KMS-11 (cell line): ENCODE measurements around the gene R3HDM2.
A peak's percentile ranks its signal among the peaks of the same experiment; 100 is the strongest.

Source experiments
- H2AFZ ChIP-seq: fragments of 200-600 bp; sonication (generic); 2 replicates; pipeline ENCODE4 v1.6.1; 2016; ENCODE audit warnings: antibody characterized with exemption, mixed run types, low read depth
- H3K27ac ChIP-seq: fragments of 200-600 bp; sonication (generic); 2 replicates; pipeline ENCODE4 v1.6.1; 2016; ENCODE audit warnings: mild to moderate bottlenecking, mixed run types
- H3K27me3 ChIP-seq: fragments of 200-600 bp; sonication (generic); 2 replicates; pipeline ENCODE4 v1.6.1; 2017; ENCODE audit warnings: mild to moderate bottlenecking, low read depth, mixed run types, moderate library complexity; ENCODE audit not compliant: insufficient read depth
- H3K36me3 ChIP-seq: fragments of 200-600 bp; sonication (generic); 2 replicates; pipeline ENCODE4 v1.6.1; 2017; ENCODE audit warnings: mild to moderate bottlenecking, mixed run types; ENCODE audit not compliant: insufficient read depth
- H3K4me1 ChIP-seq: fragments of 200-600 bp; sonication (generic); 2 replicates; pipeline ENCODE4 v1.6.1; 2016; ENCODE audit warnings: mild to moderate bottlenecking, low read depth, mixed run types; ENCODE audit not compliant: poor library complexity, severe bottlenecking
- H3K4me2 ChIP-seq: fragments of 200-600 bp; sonication (generic); 2 replicates; pipeline ENCODE4 v1.7.0; 2016; ENCODE audit warnings: mild to moderate bottlenecking, mixed run types
- H3K4me3 ChIP-seq: fragments of 200-600 bp; sonication (generic); IDR thresholded peaks from 2 replicates; pipeline ENCODE4 v1.6.1; 2017; ENCODE audit warnings: low read depth, low read length, mixed read lengths; ENCODE audit not compliant: insufficient read depth
- H3K79me2 ChIP-seq: fragments of 200-600 bp; sonication (generic); 2 replicates; pipeline ENCODE4 v1.6.1; 2016; ENCODE audit warnings: low read depth, mixed run types; ENCODE audit not compliant: insufficient read depth
- H3K9ac ChIP-seq: fragments of 200-600 bp; sonication (generic); 2 replicates; pipeline ENCODE4 v1.6.1; 2016; ENCODE audit warnings: mild to moderate bottlenecking, mixed run types
- H4K20me1 ChIP-seq: fragments of 200-600 bp; sonication (generic); 2 replicates; pipeline ENCODE4 v1.6.1; 2016; ENCODE audit warnings: mild to moderate bottlenecking, mixed run types; ENCODE audit not compliant: insufficient read depth
- TF ChIP-seq, protein P1 (sequence below): fragments of 200-600 bp; sonication (generic); conservative IDR thresholded peaks from 2 replicates; pipeline ENCODE4 v1.6.1; 2017; ENCODE audit warnings: low read depth, mild to moderate bottlenecking, antibody characterized with exemption, low read length, moderate library complexity, mixed read lengths

The R3HDM2 gene

DNA sequence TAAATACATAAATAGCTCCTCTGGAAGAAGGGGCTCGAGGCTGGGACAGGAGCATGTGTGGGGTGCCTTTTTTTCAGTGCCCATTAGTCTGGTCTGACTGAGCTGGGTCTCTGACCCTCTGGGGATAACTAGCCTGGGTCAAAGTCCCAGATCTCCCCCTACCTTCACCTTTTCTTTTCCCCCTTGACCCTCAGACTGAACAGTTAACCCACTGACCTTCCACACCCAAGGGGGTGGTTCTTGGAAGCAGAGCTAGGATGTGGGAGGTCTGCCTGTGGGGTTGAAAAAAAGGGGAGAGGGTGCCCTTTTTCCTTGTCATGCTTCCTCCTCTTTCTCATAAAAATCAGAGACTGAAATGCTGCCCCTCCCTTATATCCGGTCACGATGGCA is 27.8 kb upstream of the R3HDM2 start:
- Histone ChIP-seq H3K9ac (peak overlapping the region; percentile 40), H3K27ac (peak overlapping the region; percentile 47), H4K20me1 (no peaks in the 10 kb centered on the region), H3K4me3 (no peak overlapping the region), H3K36me3 (no peaks in the 10 kb centered on the region), H3K4me2 (peak overlapping the region; percentile 90), H3K79me2 (no peaks in the 10 kb centered on the region), H3K27me3 (peaks cover 26% of the 10 kb centered on the region), H3K4me1 (peaks cover 67% of the 10 kb centered on the region), H2AFZ (peak overlapping the region; percentile 95)
- TF ChIP-seq, protein P1, sequence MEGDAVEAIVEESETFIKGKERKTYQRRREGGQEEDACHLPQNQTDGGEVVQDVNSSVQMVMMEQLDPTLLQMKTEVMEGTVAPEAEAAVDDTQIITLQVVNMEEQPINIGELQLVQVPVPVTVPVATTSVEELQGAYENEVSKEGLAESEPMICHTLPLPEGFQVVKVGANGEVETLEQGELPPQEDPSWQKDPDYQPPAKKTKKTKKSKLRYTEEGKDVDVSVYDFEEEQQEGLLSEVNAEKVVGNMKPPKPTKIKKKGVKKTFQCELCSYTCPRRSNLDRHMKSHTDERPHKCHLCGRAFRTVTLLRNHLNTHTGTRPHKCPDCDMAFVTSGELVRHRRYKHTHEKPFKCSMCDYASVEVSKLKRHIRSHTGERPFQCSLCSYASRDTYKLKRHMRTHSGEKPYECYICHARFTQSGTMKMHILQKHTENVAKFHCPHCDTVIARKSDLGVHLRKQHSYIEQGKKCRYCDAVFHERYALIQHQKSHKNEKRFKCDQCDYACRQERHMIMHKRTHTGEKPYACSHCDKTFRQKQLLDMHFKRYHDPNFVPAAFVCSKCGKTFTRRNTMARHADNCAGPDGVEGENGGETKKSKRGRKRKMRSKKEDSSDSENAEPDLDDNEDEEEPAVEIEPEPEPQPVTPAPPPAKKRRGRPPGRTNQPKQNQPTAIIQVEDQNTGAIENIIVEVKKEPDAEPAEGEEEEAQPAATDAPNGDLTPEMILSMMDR = no peak

DNA sequence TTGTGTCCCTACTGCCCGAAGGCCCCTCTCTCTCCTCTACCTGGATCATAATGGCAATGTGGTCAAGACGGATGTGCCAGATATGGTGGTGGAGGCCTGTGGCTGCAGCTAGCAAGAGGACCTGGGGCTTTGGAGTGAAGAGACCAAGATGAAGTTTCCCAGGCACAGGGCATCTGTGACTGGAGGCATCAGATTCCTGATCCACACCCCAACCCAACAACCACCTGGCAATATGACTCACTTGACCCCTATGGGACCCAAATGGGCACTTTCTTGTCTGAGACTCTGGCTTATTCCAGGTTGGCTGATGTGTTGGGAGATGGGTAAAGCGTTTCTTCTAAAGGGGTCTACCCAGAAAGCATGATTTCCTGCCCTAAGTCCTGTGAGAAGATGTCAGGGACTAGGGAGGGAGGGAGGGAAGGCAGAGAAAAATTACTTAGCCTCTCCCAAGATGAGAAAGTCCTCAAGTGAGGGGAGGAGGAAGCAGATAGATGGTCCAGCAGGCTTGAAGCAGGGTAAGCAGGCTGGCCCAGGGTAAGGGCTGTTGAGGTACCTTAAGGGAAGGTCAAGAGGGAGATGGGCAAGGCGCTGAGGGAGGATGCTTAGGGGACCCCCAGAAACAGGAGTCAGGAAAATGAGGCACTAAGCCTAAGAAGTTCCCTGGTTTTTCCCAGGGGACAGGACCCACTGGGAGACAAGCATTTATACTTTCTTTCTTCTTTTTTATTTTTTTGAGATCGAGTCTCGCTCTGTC is 26.1 kb upstream of the R3HDM2 start:
- Histone ChIP-seq H3K4me2 (peak overlapping the region; percentile 98), H3K27me3 (peaks cover 17% of the 10 kb centered on the region), H3K36me3 (no peaks in the 10 kb centered on the region), H3K27ac (no peak overlapping the region), H3K4me1 (peaks cover 76% of the 10 kb centered on the region), H3K4me3 (no peak overlapping the region), H2AFZ (peak overlapping the region; percentile 83; the same call in 1 of the 2 replicates), H3K79me2 (no peaks in the 10 kb centered on the region), H3K9ac (no peak overlapping the region), H4K20me1 (no peaks in the 10 kb centered on the region)
- TF ChIP-seq, protein P1 = peak; percentile 23; the same call in 1 of the 2 replicates

DNA sequence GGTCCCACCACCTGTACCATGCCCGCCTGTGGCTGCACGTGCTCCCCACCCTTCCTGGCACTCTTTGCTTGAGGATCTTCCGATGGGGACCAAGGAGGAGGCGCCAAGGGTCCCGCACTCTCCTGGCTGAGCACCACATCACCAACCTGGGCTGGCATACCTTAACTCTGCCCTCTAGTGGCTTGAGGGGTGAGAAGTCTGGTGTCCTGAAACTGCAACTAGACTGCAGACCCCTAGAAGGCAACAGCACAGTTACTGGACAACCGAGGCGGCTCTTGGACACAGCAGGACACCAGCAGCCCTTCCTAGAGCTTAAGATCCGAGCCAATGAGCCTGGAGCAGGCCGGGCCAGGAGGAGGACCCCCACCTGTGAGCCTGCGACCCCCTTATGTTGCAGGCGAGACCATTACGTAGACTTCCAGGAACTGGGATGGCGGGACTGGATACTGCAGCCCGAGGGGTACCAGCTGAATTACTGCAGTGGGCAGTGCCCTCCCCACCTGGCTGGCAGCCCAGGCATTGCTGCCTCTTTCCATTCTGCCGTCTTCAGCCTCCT is 25.4 kb upstream of the R3HDM2 start:
- Histone ChIP-seq H3K9ac (peak overlapping the region; percentile 61; the same call in 1 of the 2 replicates), H2AFZ (peak overlapping the region; percentile 83), H3K27me3 (peaks cover 10% of the 10 kb centered on the region), H3K4me3 (no peak overlapping the region), H4K20me1 (no peaks in the 10 kb centered on the region), H3K27ac (peak overlapping the region; percentile 51; the same call in 1 of the 2 replicates), H3K4me2 (peak overlapping the region; percentile 98), H3K79me2 (no peaks in the 10 kb centered on the region), H3K36me3 (no peaks in the 10 kb centered on the region), H3K4me1 (peaks cover 76% of the 10 kb centered on the region)
- TF ChIP-seq, protein P1 = peak; percentile 98

DNA sequence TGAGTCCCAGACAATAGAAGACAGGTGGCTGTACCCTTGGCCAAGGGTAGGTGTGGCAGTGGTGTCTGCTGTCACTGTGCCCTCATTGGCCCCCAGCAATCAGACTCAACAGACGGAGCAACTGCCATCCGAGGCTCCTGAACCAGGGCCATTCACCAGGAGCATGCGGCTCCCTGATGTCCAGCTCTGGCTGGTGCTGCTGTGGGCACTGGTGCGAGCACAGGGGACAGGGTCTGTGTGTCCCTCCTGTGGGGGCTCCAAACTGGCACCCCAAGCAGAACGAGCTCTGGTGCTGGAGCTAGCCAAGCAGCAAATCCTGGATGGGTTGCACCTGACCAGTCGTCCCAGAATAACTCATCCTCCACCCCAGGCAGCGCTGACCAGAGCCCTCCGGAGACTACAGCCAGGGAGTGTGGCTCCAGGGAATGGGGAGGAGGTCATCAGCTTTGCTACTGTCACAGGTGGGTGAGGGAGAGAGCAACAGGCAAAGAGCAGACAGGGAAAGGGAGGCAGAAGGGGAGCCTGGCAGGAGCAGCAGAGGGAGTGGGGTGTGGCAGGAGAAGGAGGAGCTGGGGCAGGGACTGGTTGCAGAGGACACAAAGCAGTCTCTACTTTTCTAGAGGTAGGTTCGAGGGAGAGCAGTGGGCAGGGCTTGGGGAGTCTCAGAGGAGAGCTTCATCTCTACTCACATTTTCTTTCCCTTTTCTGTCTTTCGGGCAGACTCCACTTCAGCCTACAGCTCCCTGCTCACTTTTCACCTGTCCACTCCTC is 24.7 kb upstream of the R3HDM2 start:
- H3K27ac ChIP-seq = peak overlapping the region; percentile 51; the same call in 1 of the 2 replicates
- H3K27me3 ChIP-seq = peaks cover 4% of the 10 kb centered on the region; the same call in 1 of the 2 replicates
- TF ChIP-seq, protein P1 = no peak
- peaks cover 69% of the 10 kb centered on the region for H3K4me1 ChIP-seq
- no peaks in the 10 kb centered on the region for H4K20me1 ChIP-seq
- H3K79me2 ChIP-seq = no peaks in the 10 kb centered on the region
- H3K4me3 ChIP-seq = no peak overlapping the region
- peak overlapping the region; percentile 83 for H2AFZ ChIP-seq
- peak overlapping the region; percentile 61 for H3K9ac ChIP-seq
- peak overlapping the region; percentile 98 for H3K4me2 ChIP-seq
- H3K36me3 ChIP-seq = no peaks in the 10 kb centered on the region
